Frontal cortex (tissue), 4 donors: ENCODE data around the gene NAT14. TPM values are rescaled to one million over a fixed set of nuclear protein-coding genes. Genes with fewer than 3 reads are reported as not detected.

Experiments
- DNase-seq, 2 donors: peaks; one replicate each; pipeline ENCODE4 v3.0.0; 2012; ENCODE audit warnings: low spot score in 2 of 2
- FAIRE-seq: peaks from 2 replicates; lab custom pipeline; 2012; peaks lifted over from hg19 to GRCh38; lab: Jason Lieb, UNC
- total RNA-seq: library from RNA; depleted of rRNA; stranded (reverse); fragments of >200 nt; gene quantifications from one replicate; pipeline ENCODE4 v1.2.3, GENCODE V29; 2014
- donor health status: control.
- donor health status: control.
- donor health status: control.

Gene NAT14
- total RNA-seq, 1 donor from 2014 or later = 18.8 TPM

- FAIRE-seq = no peak
- DNase-seq = peak in 1 of 2 donors; percentile 86
These were observed 17.5 kb upstream of the NAT14 start for GRCh38 chr19:55467236-55468053.

- DNase-seq (no peak), FAIRE-seq (no peak)
These were observed 17.0 kb upstream of the NAT14 start for GRCh38 chr19:55468054-55468393.

DNA sequence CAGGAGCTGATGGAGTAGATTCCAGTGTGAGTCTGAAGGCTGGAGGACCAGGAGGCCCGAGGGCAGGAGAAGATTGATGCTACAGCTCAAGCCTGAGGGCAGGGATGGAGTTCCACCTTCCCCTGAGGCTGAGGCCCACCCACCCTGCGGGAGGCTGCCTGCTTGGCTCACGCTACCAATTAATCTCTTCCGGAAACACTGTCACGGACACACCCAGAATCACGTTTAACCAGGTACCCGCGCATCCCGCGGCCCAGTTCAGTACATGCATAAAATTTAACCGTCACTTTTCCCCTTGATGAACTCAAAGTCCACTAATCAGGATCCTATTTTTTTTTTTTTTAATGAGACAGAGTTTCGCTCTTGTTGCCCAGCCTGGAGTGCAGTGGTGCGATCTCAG is 13.7 kb upstream of the NAT14 start:
- FAIRE-seq (no peak), DNase-seq (no peak)

DNA sequence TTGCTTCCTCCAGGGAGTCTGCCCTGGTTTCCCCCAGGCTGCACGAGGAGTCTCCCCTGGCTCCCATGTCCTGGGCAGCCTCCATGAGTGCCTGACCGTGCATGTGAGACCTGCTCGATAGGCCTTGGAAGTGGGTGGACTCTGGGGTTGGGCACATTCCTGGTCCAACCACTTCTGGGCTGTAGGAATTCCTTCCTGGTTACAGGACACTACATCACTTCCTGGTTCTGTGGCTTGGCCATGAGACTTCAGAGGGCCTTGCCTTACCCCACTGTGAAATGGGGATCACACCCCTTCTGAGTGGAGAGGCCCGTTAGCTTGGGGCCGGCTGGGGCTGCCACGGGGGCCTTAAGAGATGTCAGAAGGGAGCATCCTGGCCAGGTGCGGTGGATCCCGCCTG is 12.5 kb upstream of the NAT14 start:
- no peak for DNase-seq
- no peak for FAIRE-seq

DNA sequence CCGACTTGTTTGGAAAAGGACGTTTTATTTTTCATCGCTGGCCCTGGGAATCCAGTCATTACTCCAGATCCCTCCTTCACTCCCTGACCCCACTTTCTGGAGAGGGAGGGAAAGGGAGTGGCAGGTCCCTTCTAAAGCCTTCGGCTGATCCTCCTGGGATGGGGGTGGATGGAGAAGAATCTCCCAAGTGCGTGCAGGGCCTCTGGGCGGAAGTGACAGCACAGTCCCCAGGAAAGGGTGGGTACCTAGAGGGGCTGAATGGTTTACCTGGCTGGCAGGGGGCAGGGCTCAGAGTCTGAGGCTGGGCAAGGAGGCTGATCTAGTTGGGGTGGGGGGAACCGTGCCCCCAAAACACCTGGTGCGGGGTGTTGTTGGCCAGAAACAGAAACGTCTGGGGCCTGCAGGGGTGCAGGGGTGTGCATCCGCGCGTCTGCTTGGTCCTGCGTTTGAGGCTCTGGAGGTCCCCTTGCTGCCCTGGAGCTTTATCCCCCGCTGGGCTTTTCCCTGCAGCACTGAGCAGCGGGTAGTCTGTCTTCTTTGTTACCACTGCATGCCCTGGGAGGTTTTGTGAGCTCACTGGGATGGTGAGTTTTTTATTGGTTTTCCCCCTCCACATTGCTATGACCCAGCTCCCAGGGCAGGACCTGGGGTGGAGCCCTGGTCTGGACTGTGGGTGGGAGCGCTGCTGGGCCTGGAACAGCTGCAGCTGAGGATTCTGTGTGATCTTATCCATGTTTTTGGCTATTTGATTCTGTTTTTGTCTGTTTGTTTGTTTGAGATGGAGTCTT is 11.6 kb upstream of the NAT14 start:
- no peak for FAIRE-seq
- no peak for DNase-seq

DNA sequence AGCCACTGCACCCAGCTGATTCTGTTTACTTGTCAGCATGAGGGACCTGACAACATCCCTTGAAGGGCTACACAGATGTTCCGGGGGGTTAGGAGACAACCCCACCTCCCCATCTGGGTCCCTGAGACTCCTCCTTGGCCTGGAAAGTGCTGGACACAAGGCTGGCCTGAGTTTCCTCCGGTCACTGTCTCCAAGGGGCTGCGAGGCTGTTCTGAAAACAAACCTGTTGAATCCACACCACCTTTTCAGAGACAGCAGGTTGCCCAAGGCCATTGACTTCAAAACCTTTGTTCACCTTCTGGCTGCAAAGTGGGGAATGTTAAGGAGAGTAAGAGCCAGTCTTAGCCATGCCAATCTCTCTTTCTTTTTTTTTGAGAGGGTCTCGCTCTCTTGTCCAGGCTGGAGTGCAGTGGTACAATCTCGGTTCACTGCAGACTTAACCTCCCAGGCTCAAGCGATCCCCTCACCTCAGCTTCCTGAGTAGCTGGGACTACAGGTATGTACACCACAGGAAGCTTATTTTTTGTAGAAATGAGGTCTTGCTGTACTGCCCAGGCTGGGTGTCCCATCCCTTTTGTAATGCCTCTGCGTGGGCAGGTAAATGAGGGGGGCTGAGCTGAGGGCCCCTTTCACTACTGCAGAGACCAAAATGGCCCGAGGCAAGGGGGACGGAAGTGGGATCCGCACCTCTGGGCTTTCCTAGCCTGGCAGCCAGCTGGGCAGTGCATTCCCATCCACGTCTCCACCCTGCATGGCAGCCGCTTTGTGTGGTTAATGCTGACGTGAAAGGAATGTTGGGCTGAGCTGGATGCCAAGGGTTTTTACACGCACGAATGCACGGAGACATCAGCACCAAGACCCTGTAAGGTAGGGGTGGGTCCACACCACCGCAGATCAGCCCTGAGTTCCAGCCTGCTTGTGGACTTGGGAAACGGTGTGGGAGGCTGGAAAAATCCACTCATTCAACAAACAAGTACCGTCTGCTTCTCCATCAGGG is 10.4 kb upstream of the NAT14 start:
- no peak for FAIRE-seq
- no peak for DNase-seq

DNA sequence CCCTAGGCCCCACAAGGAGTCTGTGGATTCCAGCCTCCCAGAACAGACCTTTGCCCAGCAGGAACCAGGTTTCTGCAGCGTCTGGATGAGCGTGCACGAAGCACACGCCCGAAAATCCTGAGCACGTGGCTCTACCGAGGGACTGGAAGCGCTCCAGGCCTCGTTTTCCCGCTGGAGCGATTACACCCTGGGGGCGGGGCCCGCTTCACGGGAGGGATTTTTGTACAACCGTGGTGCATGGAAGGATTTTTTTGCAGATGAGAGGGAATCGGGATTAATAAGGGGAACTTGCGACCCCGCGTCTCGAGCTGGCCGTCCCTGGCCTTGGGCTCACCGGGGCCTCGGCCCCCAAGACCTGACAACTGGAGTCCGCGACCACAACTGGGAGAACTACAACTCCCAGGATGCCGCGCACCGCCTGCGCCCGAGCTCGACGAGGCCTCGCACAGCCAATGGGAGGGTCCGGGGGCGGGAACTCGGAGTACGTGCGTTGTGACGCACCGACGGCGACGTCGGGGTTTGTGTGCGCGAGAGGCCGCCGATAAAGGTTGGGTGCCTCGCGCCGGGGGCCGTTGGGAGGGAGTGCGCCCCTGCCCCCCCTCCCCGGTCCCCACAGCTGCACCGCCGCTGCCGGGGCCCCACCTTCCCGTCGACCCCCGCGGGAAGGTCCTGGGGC is 8.8 kb upstream of the NAT14 start, which contains the start of gene ZNF628:
Gene ZNF628, plus strand, starts transcription at position 518 of the 676 bp plus-strand sequence. CDS start 3,294 bp downstream, outside the sequence.
- FAIRE-seq (no peak), DNase-seq (peak; percentile 99 to 100)

- DNase-seq (no peak), FAIRE-seq (no peak)
These were observed 7.1 kb upstream of the NAT14 start for GRCh38 chr19:55477905-55478304.

- DNase-seq (no peak), FAIRE-seq (no peak)
These were observed 6.6 kb upstream of the NAT14 start for GRCh38 chr19:55478364-55478763.

GRCh38 chr19:55479045-55479444 is 5.9 kb upstream of the NAT14 start:
- FAIRE-seq = no peak

DNA sequence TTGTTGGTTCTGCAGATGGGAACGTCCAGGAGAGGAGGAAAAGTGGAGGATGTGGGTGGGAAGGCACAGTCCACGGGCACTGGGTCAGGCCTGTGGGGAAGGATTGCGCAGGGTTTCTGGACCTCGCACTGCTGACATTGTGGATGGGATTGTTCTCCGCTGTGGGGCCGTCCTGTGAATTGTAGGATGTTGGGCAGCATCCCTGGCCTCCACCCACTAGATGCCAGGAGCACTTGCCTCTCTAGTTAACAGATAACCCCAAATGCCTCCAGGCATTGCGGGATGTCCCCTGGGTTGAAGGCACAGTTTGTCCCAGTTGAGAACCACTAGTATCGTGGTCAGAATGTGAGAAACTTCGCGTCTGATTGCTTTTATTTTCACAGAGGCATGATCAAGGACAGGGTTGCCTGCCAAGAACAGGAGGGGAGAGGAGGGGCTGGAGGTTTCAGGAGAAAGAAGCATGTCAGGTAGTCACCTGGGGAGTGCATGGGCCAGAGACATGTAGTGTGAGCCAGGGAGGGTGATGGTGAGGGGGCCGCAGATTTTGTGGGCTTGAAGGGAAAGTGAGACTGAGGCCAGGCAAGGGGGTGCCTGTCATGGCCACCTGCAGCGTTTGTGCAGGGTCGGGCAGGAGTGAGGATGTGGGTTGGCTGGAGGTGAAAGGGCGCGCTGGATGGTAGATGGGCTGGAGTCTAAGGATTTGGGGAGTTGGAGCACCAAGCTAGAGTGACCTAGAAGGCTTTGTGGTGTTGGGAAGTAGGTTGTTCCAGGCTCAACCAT is 5.3 kb upstream of the NAT14 start:
- FAIRE-seq (no peak), DNase-seq (no peak)

More at GRCh38 chr19:55479045-55479444, 5.9 kb upstream of the NAT14 start:
- no peak for DNase-seq

DNA sequence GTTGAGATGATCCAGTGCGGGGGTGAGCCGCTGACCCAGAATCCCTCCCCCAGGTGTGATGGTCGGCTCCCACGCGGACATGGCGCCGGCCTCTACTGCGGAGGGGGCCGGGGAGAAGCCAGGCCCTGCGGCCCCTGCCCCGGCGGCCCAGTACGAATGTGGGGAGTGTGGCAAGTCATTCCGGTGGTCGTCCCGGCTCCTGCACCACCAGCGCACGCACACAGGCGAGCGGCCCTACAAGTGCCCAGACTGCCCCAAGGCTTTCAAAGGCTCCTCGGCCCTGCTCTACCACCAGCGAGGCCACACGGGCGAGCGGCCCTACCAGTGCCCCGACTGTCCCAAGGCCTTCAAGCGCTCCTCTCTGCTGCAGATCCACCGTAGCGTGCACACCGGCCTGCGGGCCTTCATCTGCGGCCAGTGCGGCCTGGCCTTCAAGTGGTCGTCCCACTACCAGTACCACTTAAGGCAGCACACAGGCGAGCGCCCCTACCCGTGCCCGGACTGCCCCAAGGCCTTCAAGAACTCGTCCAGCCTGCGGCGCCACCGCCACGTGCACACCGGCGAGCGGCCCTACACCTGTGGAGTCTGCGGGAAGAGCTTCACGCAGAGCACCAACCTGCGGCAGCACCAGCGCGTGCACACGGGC is 3.7 kb upstream of the NAT14 start:
- DNase-seq (no peak), FAIRE-seq (no peak)

DNA sequence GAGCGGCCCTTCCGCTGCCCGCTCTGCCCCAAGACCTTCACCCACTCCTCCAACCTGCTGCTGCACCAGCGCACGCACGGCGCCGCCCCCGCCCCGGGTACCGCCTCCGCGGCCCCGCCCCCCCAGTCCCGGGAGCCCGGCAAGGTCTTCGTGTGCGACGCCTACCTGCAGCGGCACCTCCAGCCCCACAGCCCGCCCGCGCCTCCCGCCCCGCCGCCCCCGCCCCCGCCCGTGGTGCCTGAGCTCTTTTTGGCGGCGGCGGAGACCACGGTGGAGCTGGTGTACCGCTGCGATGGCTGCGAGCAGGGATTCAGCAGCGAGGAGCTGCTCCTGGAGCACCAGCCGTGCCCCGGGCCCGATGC is 3.2 kb upstream of the NAT14 start:
- FAIRE-seq (no peak), DNase-seq (no peak)

- no peak for DNase-seq
- no peak for FAIRE-seq
These were observed 2.6 kb upstream of the NAT14 start for GRCh38 chr19:55482156-55482961.

- DNase-seq = no peak
- no peak for FAIRE-seq
These were observed 1.9 kb upstream of the NAT14 start for GRCh38 chr19:55482967-55483705.

GRCh38 chr19:55483706-55484592 is 1.0 kb upstream of the NAT14 start:
- DNase-seq (no peak), FAIRE-seq (no peak)
